ENCODE data around the gene CST3.

DNA sequence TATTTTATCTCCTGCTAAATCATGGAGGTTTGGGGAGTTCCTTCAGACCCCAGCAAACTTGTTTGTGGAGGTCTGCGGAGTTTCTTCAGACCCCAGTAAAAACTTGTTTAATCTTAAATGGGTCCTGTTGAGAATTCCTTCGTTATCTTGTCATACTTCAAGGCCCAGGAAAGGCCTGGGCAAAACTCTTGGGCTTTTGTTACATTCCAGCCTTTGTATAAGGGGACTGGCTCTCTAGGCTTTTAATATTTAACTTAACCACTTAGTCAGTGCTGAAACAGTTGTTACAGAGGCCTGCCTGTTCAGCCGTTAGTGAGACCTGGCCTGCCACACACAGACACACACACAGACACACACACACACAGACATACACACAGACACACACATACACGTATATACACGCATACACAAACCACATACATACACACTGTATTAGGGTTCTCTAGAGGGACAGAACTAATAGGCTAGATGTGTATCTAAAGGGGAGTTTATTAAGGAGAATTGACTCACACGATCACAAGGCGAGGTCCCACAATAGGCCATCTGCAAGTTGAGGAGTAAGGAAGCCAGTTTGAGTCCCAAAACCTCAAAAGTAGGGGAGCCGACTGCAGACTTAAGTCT, 21.3 kb upstream of the CST3 start:
- TF ChIP-seq SIN3A (IDR thresholded peaks at IDR 0.05; ENCODE audit: borderline replicate concordance, insufficient read depth, low read length) (no peak), POLR2AphosphoS5 (IDR thresholded peaks at IDR 0.05; ENCODE audit: low read depth, low read length) (no peak)
- TF ChIP-seq, protein P1, sequence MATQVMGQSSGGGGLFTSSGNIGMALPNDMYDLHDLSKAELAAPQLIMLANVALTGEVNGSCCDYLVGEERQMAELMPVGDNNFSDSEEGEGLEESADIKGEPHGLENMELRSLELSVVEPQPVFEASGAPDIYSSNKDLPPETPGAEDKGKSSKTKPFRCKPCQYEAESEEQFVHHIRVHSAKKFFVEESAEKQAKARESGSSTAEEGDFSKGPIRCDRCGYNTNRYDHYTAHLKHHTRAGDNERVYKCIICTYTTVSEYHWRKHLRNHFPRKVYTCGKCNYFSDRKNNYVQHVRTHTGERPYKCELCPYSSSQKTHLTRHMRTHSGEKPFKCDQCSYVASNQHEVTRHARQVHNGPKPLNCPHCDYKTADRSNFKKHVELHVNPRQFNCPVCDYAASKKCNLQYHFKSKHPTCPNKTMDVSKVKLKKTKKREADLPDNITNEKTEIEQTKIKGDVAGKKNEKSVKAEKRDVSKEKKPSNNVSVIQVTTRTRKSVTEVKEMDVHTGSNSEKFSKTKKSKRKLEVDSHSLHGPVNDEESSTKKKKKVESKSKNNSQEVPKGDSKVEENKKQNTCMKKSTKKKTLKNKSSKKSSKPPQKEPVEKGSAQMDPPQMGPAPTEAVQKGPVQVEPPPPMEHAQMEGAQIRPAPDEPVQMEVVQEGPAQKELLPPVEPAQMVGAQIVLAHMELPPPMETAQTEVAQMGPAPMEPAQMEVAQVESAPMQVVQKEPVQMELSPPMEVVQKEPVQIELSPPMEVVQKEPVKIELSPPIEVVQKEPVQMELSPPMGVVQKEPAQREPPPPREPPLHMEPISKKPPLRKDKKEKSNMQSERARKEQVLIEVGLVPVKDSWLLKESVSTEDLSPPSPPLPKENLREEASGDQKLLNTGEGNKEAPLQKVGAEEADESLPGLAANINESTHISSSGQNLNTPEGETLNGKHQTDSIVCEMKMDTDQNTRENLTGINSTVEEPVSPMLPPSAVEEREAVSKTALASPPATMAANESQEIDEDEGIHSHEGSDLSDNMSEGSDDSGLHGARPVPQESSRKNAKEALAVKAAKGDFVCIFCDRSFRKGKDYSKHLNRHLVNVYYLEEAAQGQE (IDR thresholded peaks at IDR 0.05; ENCODE audit: insufficient read depth in 1 of 2, low read depth in 2 of 2, low read length in 2 of 2), result no peak

Data from PFSK-1 (cell line).